GM19351 (cell line): ENCODE measurements around the gene PRM3.

Experiments used
- ATAC-seq: cut with Tn5 transposase; IDR thresholded peaks from one replicate; pipeline ENCODE4 v1.9.1; 2021; ENCODE audit warnings: mild to moderate bottlenecking, moderate library complexity; ENCODE audit not compliant: unreplicated experiment

The PRM3 gene

GRCh38 chr16:11229432-11229831, 44.0 kb downstream of the PRM3 start:
- no peak for ATAC-seq

- ATAC-seq, result no peak
Observed at GRCh38 chr16:11225677-11226549, 47.5 kb downstream of the PRM3 start.

GRCh38 chr16:11224894-11225676, 48.3 kb downstream of the PRM3 start:
- ATAC-seq, result peak; percentile 92

DNA sequence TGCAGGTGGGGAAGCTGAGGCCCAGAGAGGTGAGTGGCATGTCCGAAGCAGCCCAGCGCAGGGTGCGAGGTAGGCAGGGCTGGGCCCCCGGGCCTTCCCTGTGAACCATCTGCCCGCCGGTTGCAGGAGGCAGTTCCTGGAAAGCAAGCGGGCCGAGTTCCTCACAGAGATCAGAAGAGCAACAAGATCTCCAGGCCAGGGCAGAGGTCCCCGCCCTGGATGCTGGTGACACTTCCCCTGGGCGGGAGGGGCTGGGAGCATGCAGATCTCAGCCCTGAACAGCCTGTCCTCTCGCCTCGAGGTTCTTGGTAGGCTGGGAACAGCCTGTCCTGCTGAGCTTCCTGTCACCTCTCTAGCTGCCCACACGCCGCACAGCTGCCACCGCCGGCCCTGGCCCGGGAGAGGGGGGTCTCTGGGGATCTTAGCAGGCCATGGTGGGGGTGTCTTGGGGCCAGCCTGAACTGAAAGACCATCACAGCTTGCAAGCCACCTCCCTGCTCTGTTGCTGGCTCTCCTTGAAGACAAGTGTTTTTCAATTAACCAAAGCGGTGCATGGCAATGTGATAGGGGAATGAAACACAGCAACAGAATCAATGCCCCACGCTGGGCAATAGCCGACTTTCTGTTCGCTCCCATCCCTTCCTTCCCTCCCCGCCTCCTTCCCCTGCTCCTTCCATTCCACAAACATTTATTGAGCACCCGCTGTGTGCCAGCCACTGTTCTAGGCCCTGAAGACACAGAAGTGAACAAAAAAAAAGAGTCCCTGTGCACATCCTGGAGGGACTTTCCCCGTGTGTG, 49.1 kb downstream of the PRM3 start:
- peak; percentile 40 for ATAC-seq
